Dendritic cell treated with granulocyte-macrophage colony-stimulating factor and Interleukin-4, amounts not matched to agents 40 ng/mL and 50 ng/mL, for 4 days (primary cell): ENCODE data around the gene TCN2.
"Not testable (repeated sequence)": the region's sequence is repeated elsewhere in the genome, so short reads cannot be mapped to it uniquely, and the experiment has no call there.

Source experiments
- H3K27ac Mint-ChIP-seq: one replicate; pipeline ENCODE4 v1.8.0; 2022; ENCODE audit warnings: mild to moderate bottlenecking, mixed read lengths
- H3K27me3 Mint-ChIP-seq: one replicate; pipeline ENCODE4 v1.8.0; 2022; ENCODE audit warnings: mild to moderate bottlenecking, mixed read lengths
- H3K36me3 Mint-ChIP-seq: one replicate; pipeline ENCODE4 v1.8.0; 2022; ENCODE audit warnings: low read depth, mixed read lengths
- H3K4me1 Mint-ChIP-seq: one replicate; pipeline ENCODE4 v1.8.0; 2022; ENCODE audit warnings: low read depth, mixed read lengths
- H3K4me3 Mint-ChIP-seq: one replicate; pipeline ENCODE4 v1.8.0; 2022; ENCODE audit warnings: mild to moderate bottlenecking, moderate library complexity, mixed read lengths
- H3K9me3 Mint-ChIP-seq: one replicate; pipeline ENCODE4 v1.8.0; 2022; ENCODE audit warnings: mixed read lengths
- intact Hi-C: fragments of 100-400 bp; cut with micrococcal nuclease; formaldehyde crosslinking; loops from one replicate; pipeline ENCODE4 v1.15.0; 2022

The TCN2 gene

GRCh38 chr22:30609260-30610185, 2.5 kb downstream of the TCN2 start:
- Mint-ChIP-seq H3K36me3 (peaks cover 45% of the 10 kb centered on the region), H3K27ac (peak overlapping the region; percentile 86), H3K27me3 (no peaks in the 10 kb centered on the region), H3K4me3 (peak overlapping the region; percentile 84), H3K9me3 (no peaks in the 10 kb centered on the region), H3K4me1 (peaks cover 66% of the 10 kb centered on the region)
- intact Hi-C loops: no loop called here

DNA sequence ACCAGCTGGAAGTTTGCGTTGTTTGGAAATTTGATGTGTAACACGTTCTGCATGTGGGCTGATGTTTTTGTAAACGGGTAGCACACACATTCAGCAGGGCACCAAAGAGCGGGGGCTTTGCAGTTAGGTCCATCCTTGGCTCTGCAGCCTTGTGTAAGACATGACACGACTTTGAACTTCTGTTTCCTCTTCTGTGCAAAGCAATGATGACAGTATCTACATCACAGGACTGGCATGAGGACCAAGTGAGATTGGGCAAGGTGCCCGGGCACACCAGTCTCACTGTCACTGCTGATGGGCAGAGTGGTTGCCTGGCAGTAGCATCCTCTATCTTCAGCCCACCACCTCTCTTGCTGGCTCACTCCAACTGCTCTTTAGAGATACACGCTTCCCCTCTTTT, 3.3 kb downstream of the TCN2 start:
- no peaks in the 10 kb centered on the region for H3K27me3 Mint-ChIP-seq
- peaks cover 53% of the 10 kb centered on the region for H3K36me3 Mint-ChIP-seq
- H3K9me3 Mint-ChIP-seq: no peaks in the 10 kb centered on the region
- intact Hi-C loops: no loop called here
- peak overlapping the region; percentile 10 for H3K4me3 Mint-ChIP-seq
- peak overlapping the region; percentile 86 for H3K27ac Mint-ChIP-seq
- H3K4me1 Mint-ChIP-seq: peaks cover 71% of the 10 kb centered on the region

GRCh38 chr22:30611197-30611596, 4.2 kb downstream of the TCN2 start:
- peaks cover 70% of the 10 kb centered on the region for H3K4me1 Mint-ChIP-seq
- no peaks in the 10 kb centered on the region for H3K9me3 Mint-ChIP-seq
- intact Hi-C loops: no loop called here
- H3K27me3 Mint-ChIP-seq: no peaks in the 10 kb centered on the region
- H3K27ac Mint-ChIP-seq: peak overlapping the region; percentile 86
- H3K4me3 Mint-ChIP-seq: no peak overlapping the region
- H3K36me3 Mint-ChIP-seq: peaks cover 62% of the 10 kb centered on the region

- Mint-ChIP-seq H3K27ac (no peak overlapping the region), H3K36me3 (peaks cover 68% of the 10 kb centered on the region), H3K4me1 (peaks cover 54% of the 10 kb centered on the region), H3K9me3 (no peaks in the 10 kb centered on the region), H3K4me3 (no peak overlapping the region), H3K27me3 (no peaks in the 10 kb centered on the region)
- intact Hi-C loops: no loop called here
Measured at GRCh38 chr22:30612789-30613188, 5.8 kb downstream of the TCN2 start.

GRCh38 chr22:30614268-30614667, 7.3 kb downstream of the TCN2 start:
- Mint-ChIP-seq H3K9me3 (no peaks in the 10 kb centered on the region), H3K36me3 (peaks cover 77% of the 10 kb centered on the region), H3K4me3 (no peak overlapping the region), H3K27me3 (no peaks in the 10 kb centered on the region), H3K27ac (peak overlapping the region; percentile 7), H3K4me1 (peaks cover 39% of the 10 kb centered on the region)
- intact Hi-C loops: no loop called here

DNA sequence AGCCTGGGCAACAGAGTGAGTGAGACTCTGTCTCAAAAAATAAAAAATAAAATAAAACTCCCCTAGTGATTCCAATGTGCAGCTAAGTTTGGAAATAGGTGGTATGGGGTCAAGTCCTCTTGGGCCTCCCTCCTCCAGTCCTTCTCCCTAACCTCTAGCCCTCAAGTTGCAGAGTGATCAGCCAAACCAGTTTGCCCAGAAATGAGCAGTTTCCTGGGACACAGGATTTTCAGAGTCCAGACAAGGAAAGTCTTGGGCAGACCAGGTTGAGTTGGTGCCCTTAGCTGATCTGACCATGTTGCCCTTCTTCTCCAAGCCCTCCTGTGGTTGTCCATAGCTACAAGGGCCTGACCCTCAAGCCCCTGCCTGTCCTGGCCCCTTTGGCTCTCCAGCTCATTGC, 7.9 kb downstream of the TCN2 start:
- peak overlapping the region; percentile 7 for H3K27ac Mint-ChIP-seq
- peaks cover 33% of the 10 kb centered on the region for H3K4me1 Mint-ChIP-seq
- H3K9me3 Mint-ChIP-seq: no peaks in the 10 kb centered on the region
- intact Hi-C loops: no loop called here
- peaks cover 83% of the 10 kb centered on the region for H3K36me3 Mint-ChIP-seq
- no peak overlapping the region for H3K4me3 Mint-ChIP-seq
- H3K27me3 Mint-ChIP-seq: no peaks in the 10 kb centered on the region

DNA sequence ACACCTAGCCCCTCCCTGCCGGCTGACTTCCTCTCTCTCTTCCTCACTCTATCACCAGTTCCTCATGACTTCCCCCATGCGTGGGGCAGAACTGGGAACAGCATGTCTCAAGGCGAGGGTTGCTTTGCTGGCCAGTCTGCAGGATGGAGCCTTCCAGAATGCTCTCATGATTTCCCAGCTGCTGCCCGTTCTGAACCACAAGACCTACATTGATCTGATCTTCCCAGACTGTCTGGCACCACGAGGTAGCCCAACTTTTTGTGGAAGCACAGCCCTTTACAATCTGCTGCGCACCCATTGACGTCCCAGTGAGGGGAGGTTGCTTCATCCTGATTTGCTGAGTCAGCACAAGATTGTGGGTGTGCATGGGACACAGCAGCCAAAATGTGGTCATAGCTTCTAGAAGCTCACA, 8.6 kb downstream of the TCN2 start:
- Mint-ChIP-seq H3K4me3 (no peak overlapping the region), H3K9me3 (no peaks in the 10 kb centered on the region), H3K27me3 (no peaks in the 10 kb centered on the region), H3K27ac (peak overlapping the region; percentile 27), H3K36me3 (peaks cover 88% of the 10 kb centered on the region), H3K4me1 (peaks cover 27% of the 10 kb centered on the region)
- intact Hi-C loops: no loop called here

- H3K9me3 Mint-ChIP-seq: no peaks in the 10 kb centered on the region
- intact Hi-C loops: no loop called here
- H3K27me3 Mint-ChIP-seq: no peaks in the 10 kb centered on the region
- no peak overlapping the region for H3K27ac Mint-ChIP-seq
- peaks cover 91% of the 10 kb centered on the region for H3K36me3 Mint-ChIP-seq
- peaks cover 16% of the 10 kb centered on the region for H3K4me1 Mint-ChIP-seq
- no peak overlapping the region for H3K4me3 Mint-ChIP-seq
Measured at GRCh38 chr22:30617819-30618218, 10.8 kb downstream of the TCN2 start.

GRCh38 chr22:30619909-30620308, 12.9 kb downstream of the TCN2 start:
- H3K27ac Mint-ChIP-seq, intact Hi-C loops, H3K27me3 Mint-ChIP-seq, H3K4me3 Mint-ChIP-seq, H3K9me3 Mint-ChIP-seq: not testable (repeated sequence)
- peaks cover 83% of the 10 kb centered on the region for H3K36me3 Mint-ChIP-seq
- peaks cover 12% of the 10 kb centered on the region for H3K4me1 Mint-ChIP-seq

GRCh38 chr22:30626413-30626812, 19.4 kb downstream of the TCN2 start:
- no peaks in the 10 kb centered on the region for H3K27me3 Mint-ChIP-seq
- no peak overlapping the region for H3K4me3 Mint-ChIP-seq
- intact Hi-C loops: no loop called here
- no peaks in the 10 kb centered on the region for H3K9me3 Mint-ChIP-seq
- peak overlapping the region; percentile 18 for H3K27ac Mint-ChIP-seq
- H3K36me3 Mint-ChIP-seq: peaks cover 43% of the 10 kb centered on the region
- H3K4me1 Mint-ChIP-seq: peaks cover 8% of the 10 kb centered on the region

DNA sequence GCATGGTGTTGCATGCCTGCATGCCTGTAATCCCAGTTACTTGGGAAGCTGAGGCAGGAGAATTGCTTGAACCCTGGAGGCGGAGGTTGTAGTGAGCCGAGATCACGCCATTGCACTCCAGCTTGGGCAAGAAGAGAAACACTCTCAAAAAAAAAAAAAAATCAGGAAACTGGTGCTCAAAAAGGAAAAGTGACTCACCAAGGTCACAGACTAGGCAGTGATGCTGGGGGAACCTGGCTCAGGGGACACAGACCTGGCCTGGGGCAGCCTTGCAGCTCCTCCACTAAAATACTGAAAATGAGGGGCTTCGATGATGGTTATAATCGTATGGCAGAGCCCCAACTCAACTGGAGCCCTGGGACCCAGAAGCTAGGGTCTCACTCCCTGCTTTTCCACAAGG, 20.5 kb downstream of the TCN2 start:
- no peaks in the 10 kb centered on the region for H3K27me3 Mint-ChIP-seq
- peaks cover 8% of the 10 kb centered on the region for H3K4me1 Mint-ChIP-seq
- H3K27ac Mint-ChIP-seq: no peak overlapping the region
- H3K9me3 Mint-ChIP-seq: no peaks in the 10 kb centered on the region
- H3K4me3 Mint-ChIP-seq: no peak overlapping the region
- intact Hi-C loops: no loop called here
- peaks cover 33% of the 10 kb centered on the region for H3K36me3 Mint-ChIP-seq

DNA sequence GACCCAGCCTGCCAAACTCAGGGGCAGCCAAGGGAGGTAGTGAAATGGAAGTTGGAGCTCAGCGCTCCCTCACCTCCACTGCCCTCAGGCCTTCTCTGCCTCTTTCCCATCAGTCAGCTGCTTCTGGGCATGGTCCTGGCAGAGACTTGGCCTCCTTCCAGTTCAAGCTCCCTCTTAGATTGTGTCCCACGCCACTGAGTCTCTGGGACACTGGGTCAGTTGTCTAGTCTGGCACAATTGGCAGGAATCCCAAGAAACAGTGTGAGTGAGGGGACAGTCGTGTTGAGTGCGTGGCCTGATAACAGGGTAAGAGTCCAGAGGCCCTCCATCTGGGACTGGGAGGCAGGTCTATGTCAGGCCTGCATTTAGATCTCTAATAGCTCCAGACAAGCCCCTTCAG, 21.5 kb downstream of the TCN2 start:
- no peaks in the 10 kb centered on the region for H3K9me3 Mint-ChIP-seq
- peaks cover 24% of the 10 kb centered on the region for H3K36me3 Mint-ChIP-seq
- intact Hi-C loops: no loop called here
- H3K27ac Mint-ChIP-seq: no peak overlapping the region
- no peak overlapping the region for H3K4me3 Mint-ChIP-seq
- no peaks in the 10 kb centered on the region for H3K27me3 Mint-ChIP-seq
- H3K4me1 Mint-ChIP-seq: peaks cover 8% of the 10 kb centered on the region

GRCh38 chr22:30631469-30631868, 24.5 kb downstream of the TCN2 start:
- not testable (repeated sequence) for H3K9me3 Mint-ChIP-seq, H3K4me3 Mint-ChIP-seq, H3K27ac Mint-ChIP-seq, H3K36me3 Mint-ChIP-seq, H3K27me3 Mint-ChIP-seq
- peaks cover 29% of the 10 kb centered on the region for H3K4me1 Mint-ChIP-seq
- intact Hi-C loops: loop anchor here (10.0 kb wide), 2 partner anchors 63 to 293 kb away; partner anchors contain the start of gene OSBP2

DNA sequence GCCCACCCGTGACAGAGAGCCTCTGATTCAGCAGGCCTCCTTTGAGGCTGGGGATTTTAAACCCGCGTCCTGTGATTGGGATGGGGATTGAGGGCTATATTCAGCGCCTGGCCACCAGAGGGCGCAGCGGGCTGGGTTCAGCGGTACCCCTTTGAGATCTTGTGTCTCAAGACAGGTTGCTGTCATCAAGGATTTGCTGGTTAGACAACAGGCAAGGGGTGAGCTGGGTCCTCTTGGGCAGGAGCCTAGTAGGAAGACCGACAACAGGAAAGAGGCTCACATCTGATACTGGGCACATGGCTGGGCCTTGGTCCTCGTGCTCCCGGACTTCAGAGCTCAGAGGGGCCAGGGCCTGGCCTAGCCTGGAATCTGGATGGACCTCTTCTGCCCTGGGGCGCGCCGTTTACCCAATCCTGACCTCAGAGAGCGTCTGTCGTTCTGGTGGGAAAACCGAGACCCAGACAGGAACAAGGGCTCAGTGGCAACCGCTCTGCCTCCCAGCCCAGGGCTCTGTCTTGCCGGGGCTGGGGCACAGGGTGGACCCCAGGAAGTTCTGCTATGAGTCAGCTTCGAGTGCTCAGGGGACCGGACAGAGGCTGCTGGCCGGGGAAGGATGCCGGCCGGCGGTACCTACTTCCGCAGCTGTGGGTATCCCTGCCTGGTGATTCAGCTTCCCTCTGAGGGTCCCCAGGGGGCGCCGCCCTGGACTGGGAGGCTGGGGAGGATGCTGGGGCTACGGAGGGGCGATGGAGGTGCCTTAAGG, 27.7 kb downstream of the TCN2 start:
- intact Hi-C loops: loop anchor here (1.0 to 10.0 kb wide), 3 partner anchors 60 to 290 kb away; partner anchors contain the start of gene OSBP2
- Mint-ChIP-seq H3K36me3 (no peaks in the 10 kb centered on the region), H3K9me3 (no peaks in the 10 kb centered on the region), H3K4me3 (peak overlapping the region; percentile 75), H3K27me3 (peaks cover 2% of the 10 kb centered on the region), H3K4me1 (peaks cover 41% of the 10 kb centered on the region), H3K27ac (peak overlapping the region; percentile 67)
